CD4-positive, alpha-beta memory T cell (primary cell): ENCODE data around the gene DYRK3. TPM values are rescaled to one million over a fixed set of nuclear protein-coding genes. Genes with fewer than 3 reads are reported as not detected.

Source experiments
- CTCF ChIA-PET: fragments of 350-600 bp; sonication (Branson Sonifier 250); formaldehyde crosslinking; loops from one replicate; lab custom pipeline; 2021; ENCODE audit warnings: inconsistent platforms; ENCODE audit not compliant: partially characterized antibody; lab: Charles Lee
- POLR2A ChIA-PET: fragments of 350-600 bp; sonication (Branson Sonifier 250); formaldehyde crosslinking; loops from one replicate; lab custom pipeline; 2021; ENCODE audit not compliant: partially characterized antibody; lab: Charles Lee
- DNase-seq, 5 donors: peaks; one replicate each; pipeline versions ENCODE4 v3.0.0 to v3.0.0-alpha.2; 2020 to 2022; ENCODE audit warnings: mixed read lengths in 1 of 5
- H3K27ac ChIP-seq: one replicate; pipeline ENCODE4 v1.7.0; 2013; ENCODE audit warnings: low read depth, low read length
- H3K27me3 ChIP-seq: 2 replicates; pipeline ENCODE4 v1.7.0; 2013; ENCODE audit warnings: mild to moderate bottlenecking, low read length, moderate library complexity; ENCODE audit not compliant: insufficient read depth
- H3K36me3 ChIP-seq: 2 replicates; pipeline ENCODE4 v1.7.0; 2013; ENCODE audit warnings: mild to moderate bottlenecking, low read length, moderate library complexity; ENCODE audit not compliant: insufficient read depth
- H3K4me1 ChIP-seq: 2 replicates; pipeline ENCODE4 v1.7.0; 2013; ENCODE audit warnings: mild to moderate bottlenecking, low read length, moderate library complexity; ENCODE audit not compliant: insufficient read depth
- H3K4me3 ChIP-seq, 2 donors: one replicate each; pipeline ENCODE4 v1.7.0; 2013; ENCODE audit warnings: low read length in 2 of 2, mild to moderate bottlenecking in 1 of 2
- H3K9me3 ChIP-seq, 2 donors: one replicate each; pipeline ENCODE4 v1.7.0; 2013; ENCODE audit warnings: low read length in 2 of 2, control low read depth in 1 of 2; ENCODE audit not compliant: control insufficient read depth in 1 of 2
- H3K27ac Mint-ChIP-seq, 7 donors: one replicate each; pipeline ENCODE4 v1.8.0; 2020 to 2021; ENCODE audit warnings: mixed read lengths in 7 of 7, mild to moderate bottlenecking in 6 of 7, inconsistent platforms in 3 of 7, moderate library complexity in 3 of 7
- H3K27me3 Mint-ChIP-seq, 2 donors: one replicate each; pipeline ENCODE4 v1.8.0; 2020 to 2021; ENCODE audit warnings: mixed read lengths in 2 of 2
- H3K36me3 Mint-ChIP-seq, 2 donors: one replicate each; pipeline ENCODE4 v1.8.0; 2020 to 2021; ENCODE audit warnings: mixed read lengths in 2 of 2, inconsistent platforms in 1 of 2, mild to moderate bottlenecking in 1 of 2
- H3K4me1 Mint-ChIP-seq, 4 donors: one replicate each; pipeline ENCODE4 v1.8.0; 2020 to 2021; ENCODE audit warnings: mixed read lengths in 4 of 4, mild to moderate bottlenecking in 1 of 4
- H3K4me3 Mint-ChIP-seq, 8 donors: one replicate each; pipeline ENCODE4 v1.8.0; 2020 to 2021; ENCODE audit warnings: mixed read lengths in 8 of 8, mild to moderate bottlenecking in 7 of 8, moderate library complexity in 6 of 8, inconsistent platforms in 3 of 8
- H3K9me3 Mint-ChIP-seq, 8 donors: one replicate each; pipeline ENCODE4 v1.8.0; 2020 to 2021; ENCODE audit warnings: mixed read lengths in 8 of 8, mild to moderate bottlenecking in 5 of 8, inconsistent platforms in 3 of 8, moderate library complexity in 1 of 8
- intact Hi-C: fragments of 100-400 bp; cut with micrococcal nuclease; formaldehyde crosslinking; loops from one replicate; pipeline ENCODE4 v1.15.1; 2023
- polyA plus RNA-seq, 2 donors: library from polyadenylated mRNA; unstranded; fragments of 300-500 nt; fragmentation: Illumina TruSeq; gene quantifications; one replicate each; pipeline ENCODE4 v1.2.3, GENCODE V29; 2021
- total RNA-seq, 2 experiments: library from RNA; stranded (reverse); gene quantifications; one replicate each; pipeline ENCODE4 v1.2.3, GENCODE V29; 2021

DYRK3 gene
- total and polyA plus RNA-seq, 4 experiments from 2014 or later, result 0.22 to 1.2 (median 0.78) TPM; not detected in 1

GRCh38 chr1:206651014-206651413 lies 15.7 kb downstream of the DYRK3 start:
- intact Hi-C loops, result no loop called here
- POLR2A ChIA-PET, result no interaction called here
- Mint-ChIP-seq H3K9me3 (no peaks in the 10 kb centered on the region), H3K4me1 (no peaks in the 10 kb centered on the region), H3K27me3 (no peaks in the 10 kb centered on the region), H3K27ac (peak overlapping the region in 2 of 7 donors; percentile 28 to 35), H3K36me3 (peaks cover 0 to 1% of the 10 kb centered on the region in 2 donors), H3K4me3 (no peak overlapping the region)
- Histone ChIP-seq H3K27me3 (no peaks in the 10 kb centered on the region), H3K4me3 (no peak overlapping the region), H3K36me3 (no peaks in the 10 kb centered on the region), H3K27ac (no peak overlapping the region), H3K4me1 (no peaks in the 10 kb centered on the region), H3K9me3 (no peaks in the 10 kb centered on the region)
- CTCF ChIA-PET, result interaction anchor here (3.0 kb wide), 1 partner anchor 13 kb away, joined by 14 read pairs; no protein-coding TSS in a partner anchor
- no peak for DNase-seq

GRCh38 chr1:206651958-206652890 lies 16.9 kb downstream of the DYRK3 start:
- H3K27me3 ChIP-seq, result no peaks in the 10 kb centered on the region
- intact Hi-C loops, result no loop called here
- no peak overlapping the region for H3K4me3 ChIP-seq
- H3K27me3 Mint-ChIP-seq, result peaks cover 0 to 3% of the 10 kb centered on the region in 2 donors
- no peak for DNase-seq
- no peak overlapping the region for H3K27ac Mint-ChIP-seq
- H3K4me3 Mint-ChIP-seq, result no peak overlapping the region
- no peaks in the 10 kb centered on the region for H3K4me1 Mint-ChIP-seq
- no peaks in the 10 kb centered on the region for H3K36me3 ChIP-seq
- ChIA-PET POLR2A (no interaction called here), CTCF (interaction anchor here (3.0 kb wide), 1 partner anchor 12 kb away, joined by 14 read pairs; no protein-coding TSS in a partner anchor)
- no peaks in the 10 kb centered on the region for H3K9me3 ChIP-seq
- H3K4me1 ChIP-seq, result no peaks in the 10 kb centered on the region
- H3K27ac ChIP-seq, result no peak overlapping the region
- no peaks in the 10 kb centered on the region for H3K36me3 Mint-ChIP-seq
- H3K9me3 Mint-ChIP-seq, result peaks cover 0 to 1% (median 0%) of the 10 kb centered on the region in 8 donors

- H3K36me3 ChIP-seq, result no peaks in the 10 kb centered on the region
- peaks cover 0 to 2% (median 0%) of the 10 kb centered on the region in 8 donors for H3K9me3 Mint-ChIP-seq
- H3K27me3 ChIP-seq, result peaks cover 3% of the 10 kb centered on the region
- intact Hi-C loops, result no loop called here
- H3K27ac Mint-ChIP-seq, result no peak overlapping the region
- no peak overlapping the region for H3K4me3 ChIP-seq
- no peak for DNase-seq
- CTCF ChIA-PET, result interaction anchor here (1.1 to 3.0 kb wide), 4 partner anchors 10 to 42 kb away, joined by 3 to 29 read pairs (median 11); partner anchors contain the start of gene DYRK3
- peaks cover 0 to 2% (median 1%) of the 10 kb centered on the region in 4 donors for H3K4me1 Mint-ChIP-seq
- peaks cover 8% of the 10 kb centered on the region for H3K4me1 ChIP-seq
- POLR2A ChIA-PET, result no interaction called here
- peaks cover 9 to 17% of the 10 kb centered on the region in 2 donors for H3K27me3 Mint-ChIP-seq
- H3K9me3 ChIP-seq, result no peaks in the 10 kb centered on the region
- no peak overlapping the region for H3K4me3 Mint-ChIP-seq
- H3K27ac ChIP-seq, result no peak overlapping the region
- H3K36me3 Mint-ChIP-seq, result no peaks in the 10 kb centered on the region
Measured at GRCh38 chr1:206653715-206654459, 18.6 kb downstream of the DYRK3 start.

- POLR2A ChIA-PET, result interaction anchor here (1.1 kb wide), 1 partner anchor 20 kb away, joined by 3 read pairs; no protein-coding TSS in a partner anchor
- no peak for DNase-seq
- CTCF ChIA-PET, result interaction anchor here (1.1 to 2.9 kb wide), 4 partner anchors 10 to 193 kb away, joined by 3 to 29 read pairs (median 6); partner anchors contain the start of gene DYRK3
Measured at GRCh38 chr1:206654828-206655227, 19.5 kb downstream of the DYRK3 start.

GRCh38 chr1:206655471-206655882 lies 20.1 kb downstream of the DYRK3 start:
- H3K4me3 Mint-ChIP-seq, result no peak overlapping the region
- no peak overlapping the region for H3K27ac Mint-ChIP-seq
- H3K27ac ChIP-seq, result no peak overlapping the region

More at GRCh38 chr1:206654828-206655227, 19.5 kb downstream of the DYRK3 start:
- H3K9me3 ChIP-seq, result no peaks in the 10 kb centered on the region
- no peak overlapping the region for H3K4me3 ChIP-seq
- peaks cover 3% of the 10 kb centered on the region for H3K27me3 ChIP-seq
- intact Hi-C loops, result no loop called here
- peaks cover 0 to 2% (median 0%) of the 10 kb centered on the region in 8 donors for H3K9me3 Mint-ChIP-seq
- no peak overlapping the region for H3K27ac ChIP-seq
- peaks cover 11 to 17% of the 10 kb centered on the region in 2 donors for H3K27me3 Mint-ChIP-seq
- H3K36me3 Mint-ChIP-seq, result no peaks in the 10 kb centered on the region
- no peak overlapping the region for H3K4me3 Mint-ChIP-seq
- peaks cover 10% of the 10 kb centered on the region for H3K4me1 ChIP-seq
- H3K27ac Mint-ChIP-seq, result no peak overlapping the region
- no peaks in the 10 kb centered on the region for H3K36me3 ChIP-seq
- peaks cover 0 to 2% (median 1%) of the 10 kb centered on the region in 4 donors for H3K4me1 Mint-ChIP-seq

DNA sequence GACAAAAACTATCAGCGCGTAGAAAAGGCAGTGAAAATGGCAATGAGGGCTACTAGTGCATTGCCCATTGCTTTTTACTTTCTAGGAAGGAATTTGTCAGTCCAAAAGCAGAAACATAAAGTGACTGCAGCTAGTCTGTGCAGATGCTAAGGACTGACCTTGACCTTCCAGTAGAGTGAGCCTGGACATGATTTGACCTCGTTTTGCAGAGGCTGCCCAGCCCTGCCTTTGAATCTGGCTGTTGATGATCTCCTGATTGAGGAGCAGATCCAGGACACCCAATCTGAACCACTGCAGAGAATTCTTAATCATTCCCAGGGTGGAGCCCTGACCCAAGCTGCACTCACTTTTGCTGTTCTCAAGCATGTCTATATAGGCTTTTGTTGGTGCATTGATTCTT lies 21.6 kb downstream of the DYRK3 start:
- no peaks in the 10 kb centered on the region for H3K36me3 ChIP-seq
- no peaks in the 10 kb centered on the region for H3K9me3 ChIP-seq
- CTCF ChIA-PET, result interaction anchor here (1.0 to 13.5 kb wide), 4 partner anchors 8 to 111 kb away, joined by 3 to 274 read pairs (median 18); partner anchors contain the start of gene DYRK3
- POLR2A ChIA-PET, result interaction anchor here (1.8 kb wide), 1 partner anchor 22 kb away, joined by 7 read pairs; the partner anchor contains the start of gene DYRK3
- no peak for DNase-seq
- peaks cover 11 to 22% of the 10 kb centered on the region in 2 donors for H3K27me3 Mint-ChIP-seq
- H3K27me3 ChIP-seq, result peaks cover 3% of the 10 kb centered on the region
- no peak overlapping the region for H3K27ac Mint-ChIP-seq
- H3K4me3 Mint-ChIP-seq, result no peak overlapping the region
- peaks cover 0 to 2% (median 0%) of the 10 kb centered on the region in 8 donors for H3K9me3 Mint-ChIP-seq
- H3K4me1 ChIP-seq, result peaks cover 10% of the 10 kb centered on the region
- no peak overlapping the region for H3K27ac ChIP-seq
- H3K4me3 ChIP-seq, result no peak overlapping the region
- peaks cover 0 to 2% (median 1%) of the 10 kb centered on the region in 4 donors for H3K4me1 Mint-ChIP-seq
- intact Hi-C loops, result no loop called here
- H3K36me3 Mint-ChIP-seq, result no peaks in the 10 kb centered on the region

More at GRCh38 chr1:206655471-206655882, 20.1 kb downstream of the DYRK3 start:
- no peak for DNase-seq
- Mint-ChIP-seq H3K9me3 (peaks cover 0 to 2% (median 0%) of the 10 kb centered on the region in 8 donors), H3K27me3 (peaks cover 11 to 17% of the 10 kb centered on the region in 2 donors), H3K4me1 (peaks cover 0 to 2% (median 1%) of the 10 kb centered on the region in 4 donors), H3K36me3 (no peaks in the 10 kb centered on the region)
- H3K27me3 ChIP-seq, result peaks cover 3% of the 10 kb centered on the region
- H3K4me1 ChIP-seq, result peaks cover 10% of the 10 kb centered on the region
- POLR2A ChIA-PET, result interaction anchor here (1.1 kb wide), 1 partner anchor 21 kb away, joined by 3 read pairs; no protein-coding TSS in a partner anchor
- H3K4me3 ChIP-seq, result no peak overlapping the region
- CTCF ChIA-PET, result interaction anchor here (1.5 to 2.9 kb wide), 3 partner anchors 9 to 194 kb away, joined by 3 to 29 read pairs (median 8); partner anchors contain the start of gene DYRK3
- no peaks in the 10 kb centered on the region for H3K9me3 ChIP-seq
- H3K36me3 ChIP-seq, result no peaks in the 10 kb centered on the region
- intact Hi-C loops, result no loop called here
